ENCODE measurements around the gene MAPK12. TPM values are rescaled to one million over a fixed set of nuclear protein-coding genes. Genes with fewer than 3 reads are reported as not detected.

The MAPK12 gene
- total and polyA plus RNA-seq, 2 of the 8 experiments (the other 6 are each of a cell fraction or from before 2014, with no cell fraction given): 17.3 to 20.3 TPM

DNA sequence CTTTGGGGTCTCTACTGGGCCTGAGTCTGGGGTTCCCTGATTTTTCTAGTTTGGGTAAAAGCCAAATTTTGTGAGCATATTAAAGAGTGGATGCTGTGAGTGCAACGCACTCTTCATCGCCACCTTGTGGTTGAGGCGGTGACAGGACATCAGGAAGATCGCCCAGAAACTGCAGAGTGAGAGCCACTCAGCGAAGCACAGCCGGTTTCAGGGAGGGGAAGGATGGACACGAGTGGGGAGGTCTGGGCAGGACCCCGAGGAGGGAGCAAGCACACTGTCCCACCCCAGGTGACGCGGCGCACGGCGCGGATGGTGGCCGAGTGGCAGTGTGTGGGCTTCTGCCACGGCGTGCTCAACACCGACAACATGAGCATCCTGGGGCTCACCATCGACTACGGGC, 51.6 kb downstream of the MAPK12 start (continued):
- TF ChIP-seq, protein P1, sequence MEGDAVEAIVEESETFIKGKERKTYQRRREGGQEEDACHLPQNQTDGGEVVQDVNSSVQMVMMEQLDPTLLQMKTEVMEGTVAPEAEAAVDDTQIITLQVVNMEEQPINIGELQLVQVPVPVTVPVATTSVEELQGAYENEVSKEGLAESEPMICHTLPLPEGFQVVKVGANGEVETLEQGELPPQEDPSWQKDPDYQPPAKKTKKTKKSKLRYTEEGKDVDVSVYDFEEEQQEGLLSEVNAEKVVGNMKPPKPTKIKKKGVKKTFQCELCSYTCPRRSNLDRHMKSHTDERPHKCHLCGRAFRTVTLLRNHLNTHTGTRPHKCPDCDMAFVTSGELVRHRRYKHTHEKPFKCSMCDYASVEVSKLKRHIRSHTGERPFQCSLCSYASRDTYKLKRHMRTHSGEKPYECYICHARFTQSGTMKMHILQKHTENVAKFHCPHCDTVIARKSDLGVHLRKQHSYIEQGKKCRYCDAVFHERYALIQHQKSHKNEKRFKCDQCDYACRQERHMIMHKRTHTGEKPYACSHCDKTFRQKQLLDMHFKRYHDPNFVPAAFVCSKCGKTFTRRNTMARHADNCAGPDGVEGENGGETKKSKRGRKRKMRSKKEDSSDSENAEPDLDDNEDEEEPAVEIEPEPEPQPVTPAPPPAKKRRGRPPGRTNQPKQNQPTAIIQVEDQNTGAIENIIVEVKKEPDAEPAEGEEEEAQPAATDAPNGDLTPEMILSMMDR (IDR thresholded peaks at IDR 0.05; ENCODE audit: control extremely low read depth in 1 of 3, insufficient read depth in 1 of 3, low read depth in 1 of 3, low read length in 3 of 3): peak; percentile 79 to 89 (median 85)
- TF ChIP-seq POU5F1 (IDR thresholded peaks at IDR 0.05; ENCODE audit: low read depth, low read length) (no peak), KDM4A (IDR thresholded peaks at IDR 0.05; ENCODE audit: low read depth, low read length, severe bottlenecking) (no peak), BRCA1 (IDR thresholded peaks at IDR 0.05; ENCODE audit: low read depth, low read length) (no peak)

All from H1 (cell line).